SK-N-SH (cell line): Measurements from ENCODE around the gene IGFBPL1.

ENCODE experiments used
- POLR2AphosphoS5 ChIP-seq: IDR thresholded peaks from 2 replicates; pipeline ENCODE4 v1.6.1; 2012; ENCODE audit warnings: low read depth, low read length
- RAD21 ChIP-seq: IDR thresholded peaks from 2 replicates; pipeline ENCODE4 v1.6.1; 2012; ENCODE audit warnings: mild to moderate bottlenecking, low read length
- TEAD4 ChIP-seq: IDR thresholded peaks from 2 replicates; pipeline ENCODE4 v1.4.0; 2012; ENCODE audit warnings: mild to moderate bottlenecking, borderline replicate concordance; ENCODE audit not compliant: insufficient read depth
- YY1 ChIP-seq: IDR thresholded peaks from 2 replicates; pipeline ENCODE4 v1.4.0; 2012; ENCODE audit warnings: low read depth, mild to moderate bottlenecking
- TF ChIP-seq, protein P1 (sequence below): IDR thresholded peaks from 2 replicates; pipeline ENCODE4 v1.4.0; 2012; ENCODE audit warnings: low read depth, borderline replicate concordance
- TF ChIP-seq, protein P2 (sequence below): IDR thresholded peaks from 2 replicates; pipeline ENCODE4 v1.6.1; 2012; ENCODE audit warnings: mild to moderate bottlenecking, low read depth, low read length, moderate library complexity
- TF ChIP-seq, protein P3 (sequence below): fragments of 200-600 bp; sonication (generic); IDR thresholded peaks from 2 replicates; pipeline ENCODE4 v1.6.1; 2017; ENCODE audit warnings: antibody characterized with exemption, mild to moderate bottlenecking, moderate library complexity
- TF ChIP-seq, protein P4 (sequence below): IDR thresholded peaks from 2 replicates; pipeline ENCODE4 v1.4.0; 2012; ENCODE audit warnings: low read depth

DNA sequence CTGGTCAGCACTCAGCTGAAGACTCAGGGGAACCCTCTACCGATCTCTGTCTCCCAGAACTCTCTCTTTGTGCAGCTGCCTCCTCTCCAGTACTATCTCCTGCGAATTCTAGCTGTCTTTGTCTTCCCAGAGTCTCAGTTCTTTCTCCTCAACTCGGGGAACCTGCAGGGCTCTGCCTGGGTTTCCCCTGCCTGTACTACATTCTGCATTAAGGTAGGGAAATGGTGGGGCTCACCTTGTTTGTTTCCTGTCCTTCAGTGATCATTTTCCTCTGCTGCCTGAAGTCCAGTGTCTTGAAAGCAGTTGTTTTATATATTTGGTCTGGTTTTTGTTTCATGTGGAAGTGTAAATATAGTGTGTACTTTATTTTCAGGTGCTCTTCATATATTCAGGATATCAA, 43.1 kb upstream of the IGFBPL1 start:
- no peak for TF ChIP-seq POLR2AphosphoS5
- TF ChIP-seq RAD21 = no peak
- TF ChIP-seq, protein P1, sequence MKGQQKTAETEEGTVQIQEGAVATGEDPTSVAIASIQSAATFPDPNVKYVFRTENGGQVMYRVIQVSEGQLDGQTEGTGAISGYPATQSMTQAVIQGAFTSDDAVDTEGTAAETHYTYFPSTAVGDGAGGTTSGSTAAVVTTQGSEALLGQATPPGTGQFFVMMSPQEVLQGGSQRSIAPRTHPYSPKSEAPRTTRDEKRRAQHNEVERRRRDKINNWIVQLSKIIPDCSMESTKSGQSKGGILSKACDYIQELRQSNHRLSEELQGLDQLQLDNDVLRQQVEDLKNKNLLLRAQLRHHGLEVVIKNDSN = no peak
- TF ChIP-seq, protein P2, sequence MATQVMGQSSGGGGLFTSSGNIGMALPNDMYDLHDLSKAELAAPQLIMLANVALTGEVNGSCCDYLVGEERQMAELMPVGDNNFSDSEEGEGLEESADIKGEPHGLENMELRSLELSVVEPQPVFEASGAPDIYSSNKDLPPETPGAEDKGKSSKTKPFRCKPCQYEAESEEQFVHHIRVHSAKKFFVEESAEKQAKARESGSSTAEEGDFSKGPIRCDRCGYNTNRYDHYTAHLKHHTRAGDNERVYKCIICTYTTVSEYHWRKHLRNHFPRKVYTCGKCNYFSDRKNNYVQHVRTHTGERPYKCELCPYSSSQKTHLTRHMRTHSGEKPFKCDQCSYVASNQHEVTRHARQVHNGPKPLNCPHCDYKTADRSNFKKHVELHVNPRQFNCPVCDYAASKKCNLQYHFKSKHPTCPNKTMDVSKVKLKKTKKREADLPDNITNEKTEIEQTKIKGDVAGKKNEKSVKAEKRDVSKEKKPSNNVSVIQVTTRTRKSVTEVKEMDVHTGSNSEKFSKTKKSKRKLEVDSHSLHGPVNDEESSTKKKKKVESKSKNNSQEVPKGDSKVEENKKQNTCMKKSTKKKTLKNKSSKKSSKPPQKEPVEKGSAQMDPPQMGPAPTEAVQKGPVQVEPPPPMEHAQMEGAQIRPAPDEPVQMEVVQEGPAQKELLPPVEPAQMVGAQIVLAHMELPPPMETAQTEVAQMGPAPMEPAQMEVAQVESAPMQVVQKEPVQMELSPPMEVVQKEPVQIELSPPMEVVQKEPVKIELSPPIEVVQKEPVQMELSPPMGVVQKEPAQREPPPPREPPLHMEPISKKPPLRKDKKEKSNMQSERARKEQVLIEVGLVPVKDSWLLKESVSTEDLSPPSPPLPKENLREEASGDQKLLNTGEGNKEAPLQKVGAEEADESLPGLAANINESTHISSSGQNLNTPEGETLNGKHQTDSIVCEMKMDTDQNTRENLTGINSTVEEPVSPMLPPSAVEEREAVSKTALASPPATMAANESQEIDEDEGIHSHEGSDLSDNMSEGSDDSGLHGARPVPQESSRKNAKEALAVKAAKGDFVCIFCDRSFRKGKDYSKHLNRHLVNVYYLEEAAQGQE = no peak
- TF ChIP-seq, protein P3, sequence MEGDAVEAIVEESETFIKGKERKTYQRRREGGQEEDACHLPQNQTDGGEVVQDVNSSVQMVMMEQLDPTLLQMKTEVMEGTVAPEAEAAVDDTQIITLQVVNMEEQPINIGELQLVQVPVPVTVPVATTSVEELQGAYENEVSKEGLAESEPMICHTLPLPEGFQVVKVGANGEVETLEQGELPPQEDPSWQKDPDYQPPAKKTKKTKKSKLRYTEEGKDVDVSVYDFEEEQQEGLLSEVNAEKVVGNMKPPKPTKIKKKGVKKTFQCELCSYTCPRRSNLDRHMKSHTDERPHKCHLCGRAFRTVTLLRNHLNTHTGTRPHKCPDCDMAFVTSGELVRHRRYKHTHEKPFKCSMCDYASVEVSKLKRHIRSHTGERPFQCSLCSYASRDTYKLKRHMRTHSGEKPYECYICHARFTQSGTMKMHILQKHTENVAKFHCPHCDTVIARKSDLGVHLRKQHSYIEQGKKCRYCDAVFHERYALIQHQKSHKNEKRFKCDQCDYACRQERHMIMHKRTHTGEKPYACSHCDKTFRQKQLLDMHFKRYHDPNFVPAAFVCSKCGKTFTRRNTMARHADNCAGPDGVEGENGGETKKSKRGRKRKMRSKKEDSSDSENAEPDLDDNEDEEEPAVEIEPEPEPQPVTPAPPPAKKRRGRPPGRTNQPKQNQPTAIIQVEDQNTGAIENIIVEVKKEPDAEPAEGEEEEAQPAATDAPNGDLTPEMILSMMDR = no peak
- TF ChIP-seq YY1 = no peak
- TF ChIP-seq, protein P4, sequence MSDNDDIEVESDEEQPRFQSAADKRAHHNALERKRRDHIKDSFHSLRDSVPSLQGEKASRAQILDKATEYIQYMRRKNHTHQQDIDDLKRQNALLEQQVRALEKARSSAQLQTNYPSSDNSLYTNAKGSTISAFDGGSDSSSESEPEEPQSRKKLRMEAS = no peak
- no peak for TF ChIP-seq TEAD4
